GM12891 (cell line): ENCODE data around the gene XPO1.

ENCODE experiments used
- POLR2A ChIP-seq: IDR thresholded peaks from 2 replicates; pipeline ENCODE4 v1.6.1; 2011; ENCODE audit warnings: low read depth, low read length, control low read depth
- POLR2AphosphoS5 ChIP-seq: IDR thresholded peaks from 2 replicates; pipeline ENCODE4 v1.6.1; 2011; ENCODE audit warnings: low read depth, low read length, control low read depth
- POU2F2 ChIP-seq: IDR thresholded peaks from 2 replicates; pipeline ENCODE4 v1.6.1; 2011; ENCODE audit warnings: low read depth, mild to moderate bottlenecking, control low read depth, low read length, moderate library complexity
- SPI1 ChIP-seq: IDR thresholded peaks from 2 replicates; pipeline ENCODE4 v1.6.1; 2011; ENCODE audit warnings: low read depth, low read length, control low read depth
- TAF1 ChIP-seq: IDR thresholded peaks from 2 replicates; pipeline ENCODE4 v1.6.1; 2011; ENCODE audit warnings: low read depth, low read length, control low read depth

DNA sequence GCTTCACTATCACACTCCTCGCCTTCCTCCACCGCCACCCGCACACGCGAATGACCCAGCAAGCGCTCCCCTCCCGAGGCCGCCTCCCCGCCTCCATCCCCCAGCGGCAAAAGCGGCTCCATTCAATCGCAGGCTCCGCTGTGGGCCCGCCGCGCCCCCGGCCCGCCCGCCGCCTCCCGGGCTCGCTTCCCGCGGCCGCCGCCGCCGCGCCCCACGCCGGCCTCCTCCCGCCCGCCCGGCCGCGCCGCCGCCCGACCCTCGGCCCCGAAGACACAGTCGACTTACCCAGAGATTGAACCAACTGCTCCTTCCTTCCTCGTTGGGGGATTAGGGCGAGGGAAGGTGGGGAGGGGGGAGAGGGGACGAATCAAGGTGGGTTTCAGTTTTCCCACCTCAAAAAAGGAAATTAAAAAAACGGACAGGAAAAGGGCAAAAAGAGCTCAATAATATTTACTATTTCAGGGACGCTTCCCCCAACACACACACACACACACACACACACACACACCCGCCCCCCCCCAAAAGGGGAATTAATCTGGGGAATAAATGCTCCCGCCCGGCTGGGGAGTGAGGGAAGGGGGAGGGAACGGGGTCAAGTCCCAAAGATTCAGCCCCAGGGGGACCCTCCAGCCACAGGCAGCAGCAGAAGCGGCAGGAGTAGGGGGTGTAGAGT is 743 bp downstream of the XPO1 start:
- TF ChIP-seq POLR2AphosphoS5 (no peak), POLR2A (no peak), TAF1 (no peak), POU2F2 (no peak), SPI1 (no peak)
